Measurements from ENCODE around the gene SRCIN1.
"Not testable (repeated sequence)": the region's sequence is repeated elsewhere in the genome, so short reads cannot be mapped to it uniquely, and the experiment has no call there.

Gene SRCIN1

DNA sequence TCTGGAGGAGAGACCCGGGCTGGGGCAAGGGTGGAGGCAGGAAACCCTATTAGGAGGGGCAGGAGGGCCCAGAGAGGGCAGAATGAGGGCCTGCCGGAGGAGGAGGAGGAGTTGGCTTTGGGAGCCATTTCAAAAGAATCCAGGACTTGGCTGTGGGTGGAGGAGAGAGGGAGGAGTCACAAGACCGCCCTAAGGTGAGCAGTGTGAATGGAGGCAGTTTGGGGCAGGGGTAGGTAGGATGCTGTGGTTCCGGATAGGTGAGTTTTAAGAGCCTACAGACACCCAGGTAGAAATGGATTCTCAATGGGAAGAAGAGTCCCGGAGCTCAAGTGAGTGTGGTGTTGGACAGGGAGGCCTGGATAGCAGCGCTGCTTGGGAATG is 97.2 kb downstream of the SRCIN1 start:
- H3K4me3 ChIP-seq (replicated peaks in 1 of 2; ENCODE audit: low read depth in 2 of 2, low read length in 2 of 2) = no peak overlapping the region
- TF ChIP-seq, protein P1, sequence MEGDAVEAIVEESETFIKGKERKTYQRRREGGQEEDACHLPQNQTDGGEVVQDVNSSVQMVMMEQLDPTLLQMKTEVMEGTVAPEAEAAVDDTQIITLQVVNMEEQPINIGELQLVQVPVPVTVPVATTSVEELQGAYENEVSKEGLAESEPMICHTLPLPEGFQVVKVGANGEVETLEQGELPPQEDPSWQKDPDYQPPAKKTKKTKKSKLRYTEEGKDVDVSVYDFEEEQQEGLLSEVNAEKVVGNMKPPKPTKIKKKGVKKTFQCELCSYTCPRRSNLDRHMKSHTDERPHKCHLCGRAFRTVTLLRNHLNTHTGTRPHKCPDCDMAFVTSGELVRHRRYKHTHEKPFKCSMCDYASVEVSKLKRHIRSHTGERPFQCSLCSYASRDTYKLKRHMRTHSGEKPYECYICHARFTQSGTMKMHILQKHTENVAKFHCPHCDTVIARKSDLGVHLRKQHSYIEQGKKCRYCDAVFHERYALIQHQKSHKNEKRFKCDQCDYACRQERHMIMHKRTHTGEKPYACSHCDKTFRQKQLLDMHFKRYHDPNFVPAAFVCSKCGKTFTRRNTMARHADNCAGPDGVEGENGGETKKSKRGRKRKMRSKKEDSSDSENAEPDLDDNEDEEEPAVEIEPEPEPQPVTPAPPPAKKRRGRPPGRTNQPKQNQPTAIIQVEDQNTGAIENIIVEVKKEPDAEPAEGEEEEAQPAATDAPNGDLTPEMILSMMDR (IDR thresholded peaks at IDR 0.05; ENCODE audit: low read depth, low read length) = no peak
- peak; percentile 5 to 15 for DNase-seq (ENCODE audit: low read depth in 2 of 2)

DNA sequence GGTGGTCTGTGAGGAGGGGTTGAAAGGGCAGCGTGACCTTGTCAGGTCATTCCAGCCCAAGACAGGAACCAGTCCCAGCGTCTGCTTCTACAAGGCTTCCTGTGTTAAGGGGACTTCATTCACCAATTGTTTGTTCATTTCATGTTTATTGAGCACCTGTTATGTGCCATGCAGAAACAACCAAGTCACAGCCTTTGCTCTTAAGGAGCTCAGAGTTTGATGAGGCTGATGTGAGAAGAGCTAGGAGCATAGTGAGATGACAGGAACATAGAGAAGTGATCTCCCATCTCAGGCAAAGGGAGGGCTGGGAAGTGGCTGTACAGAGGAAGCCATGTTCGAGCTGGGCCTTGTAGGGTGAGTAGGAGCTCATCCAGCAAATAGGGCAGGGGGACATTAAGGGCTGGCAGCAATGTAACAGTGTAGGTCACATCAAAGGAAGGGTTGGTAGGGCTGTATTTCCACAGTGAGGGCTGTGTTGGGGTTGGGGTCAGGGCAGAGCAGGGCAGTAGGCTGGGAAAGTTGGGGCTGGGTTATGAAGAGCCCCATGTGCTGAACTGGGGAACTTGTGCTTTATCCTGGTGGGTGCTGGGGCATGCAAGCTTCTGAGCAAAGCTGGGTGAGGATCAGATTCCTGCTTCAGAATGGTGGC is 97.7 kb downstream of the SRCIN1 start:
- TF ChIP-seq, protein P1 (IDR thresholded peaks at IDR 0.05; ENCODE audit: low read depth, low read length) = no peak
- DNase-seq (ENCODE audit: low read depth in 2 of 2) = peak in 1 of 2 donors; percentile 7
- no peak overlapping the region for H3K4me3 ChIP-seq (replicated peaks in 1 of 2; ENCODE audit: low read depth in 2 of 2, low read length in 2 of 2)

DNA sequence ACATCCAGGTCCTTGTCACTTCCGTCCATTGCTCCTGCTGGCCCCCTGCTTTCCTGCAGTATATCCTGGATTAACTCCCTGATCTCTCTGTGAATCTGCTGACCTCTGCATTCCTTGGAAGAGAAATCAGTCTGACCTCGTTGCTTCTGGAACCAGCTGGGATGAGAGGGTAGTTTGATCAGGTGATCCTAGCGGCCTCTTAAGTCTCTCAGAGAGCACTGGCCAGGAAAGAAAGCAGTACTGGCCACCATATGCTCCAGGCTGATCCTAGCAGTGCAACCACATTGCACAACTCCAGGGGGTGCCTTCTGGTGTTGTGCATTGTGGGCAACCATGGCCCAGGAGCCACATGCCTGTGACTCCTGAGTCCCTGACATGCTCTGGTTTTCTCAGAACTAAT is 98.3 kb downstream of the SRCIN1 start:
- TF ChIP-seq, protein P1 (IDR thresholded peaks at IDR 0.05; ENCODE audit: low read depth, low read length) = no peak
- peak; percentile 8 to 10 for DNase-seq (ENCODE audit: low read depth in 2 of 2)
- H3K4me3 ChIP-seq (replicated peaks in 1 of 2; ENCODE audit: low read depth in 2 of 2, low read length in 2 of 2) = no peak overlapping the region

DNA sequence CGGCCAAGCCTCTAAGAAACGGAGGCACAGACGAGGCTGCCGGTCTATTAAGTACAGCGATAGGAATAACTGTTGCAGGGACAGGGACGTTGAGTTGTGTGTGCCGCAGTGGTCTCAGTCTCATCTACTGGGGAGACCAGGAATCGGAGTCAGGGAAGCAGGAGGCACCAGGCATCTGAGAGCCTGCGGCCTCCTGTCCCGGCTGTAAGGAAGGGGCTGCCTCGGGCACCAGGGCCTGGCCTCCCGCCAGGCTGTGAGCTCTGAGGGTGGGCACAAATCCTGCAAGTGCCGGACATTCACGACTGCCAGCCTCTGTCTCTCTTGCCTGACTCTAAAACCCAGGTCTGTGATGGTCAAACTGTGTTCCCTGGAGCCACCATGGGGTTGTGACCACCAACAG is 101.5 kb downstream of the SRCIN1 start:
- TF ChIP-seq, protein P1 (IDR thresholded peaks at IDR 0.05; ENCODE audit: low read depth, low read length) = no peak
- H3K4me3 ChIP-seq (replicated peaks in 1 of 2; ENCODE audit: low read depth in 2 of 2, low read length in 2 of 2) = no peak overlapping the region

DNA sequence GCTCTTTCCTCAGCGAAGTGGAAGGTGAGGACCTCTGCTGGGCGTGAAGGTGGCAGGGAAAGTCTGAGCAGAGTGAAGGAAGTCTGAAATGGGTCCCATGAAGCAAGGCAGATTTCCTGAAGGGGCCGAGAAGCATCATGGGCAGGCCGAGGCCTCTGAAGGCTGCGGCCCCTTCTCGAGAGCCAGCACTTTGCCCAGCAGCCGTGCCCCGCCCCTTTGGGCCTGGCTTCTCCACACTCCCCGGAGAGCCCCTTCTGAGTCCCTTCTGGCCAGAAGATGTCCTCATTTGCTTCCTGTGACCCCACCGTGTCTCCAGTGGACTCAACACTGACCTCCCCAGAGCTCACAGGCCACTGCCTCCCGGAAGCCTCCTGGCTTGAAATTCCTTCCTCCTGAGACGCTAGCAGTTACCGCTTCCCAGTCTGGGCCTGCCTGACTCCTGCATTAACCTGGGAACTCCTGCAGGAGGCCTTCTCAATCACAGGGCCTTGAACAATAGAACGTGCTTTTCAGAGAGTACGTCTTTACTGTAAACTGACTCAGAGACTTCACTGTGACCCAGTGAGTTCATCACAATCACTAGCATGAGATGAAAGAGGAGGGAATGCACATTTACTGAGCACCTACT is 102.4 kb downstream of the SRCIN1 start:
- H3K4me3 ChIP-seq (replicated peaks in 1 of 2; ENCODE audit: low read depth in 2 of 2, low read length in 2 of 2); DNase-seq (ENCODE audit: low read depth in 2 of 2): not testable (repeated sequence)

More for the DNA sequence above, 101.5 kb downstream of the SRCIN1 start:
- DNase-seq (ENCODE audit: low read depth in 2 of 2) = no peak

DNA sequence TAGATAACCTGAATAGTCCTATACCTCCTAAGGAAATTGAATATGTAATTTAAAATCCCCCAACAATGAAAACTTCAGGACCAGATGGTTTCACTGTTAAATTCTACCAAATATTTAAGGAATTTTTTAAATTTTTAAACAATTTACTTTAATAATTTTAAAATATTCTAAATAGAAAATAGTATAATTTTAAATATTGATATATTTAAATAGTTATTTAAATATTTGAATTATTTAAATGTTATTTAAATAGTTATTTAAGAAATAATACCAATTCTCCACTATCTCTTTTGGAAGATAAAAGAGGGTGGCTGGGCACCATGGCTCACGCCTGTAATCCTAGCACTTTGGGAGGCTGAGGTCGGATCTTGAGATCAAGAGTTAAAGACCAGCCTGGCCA is 104.0 kb downstream of the SRCIN1 start:
- not testable (repeated sequence) for DNase-seq (ENCODE audit: low read depth in 2 of 2); H3K4me3 ChIP-seq (replicated peaks in 1 of 2; ENCODE audit: low read depth in 2 of 2, low read length in 2 of 2)

DNA sequence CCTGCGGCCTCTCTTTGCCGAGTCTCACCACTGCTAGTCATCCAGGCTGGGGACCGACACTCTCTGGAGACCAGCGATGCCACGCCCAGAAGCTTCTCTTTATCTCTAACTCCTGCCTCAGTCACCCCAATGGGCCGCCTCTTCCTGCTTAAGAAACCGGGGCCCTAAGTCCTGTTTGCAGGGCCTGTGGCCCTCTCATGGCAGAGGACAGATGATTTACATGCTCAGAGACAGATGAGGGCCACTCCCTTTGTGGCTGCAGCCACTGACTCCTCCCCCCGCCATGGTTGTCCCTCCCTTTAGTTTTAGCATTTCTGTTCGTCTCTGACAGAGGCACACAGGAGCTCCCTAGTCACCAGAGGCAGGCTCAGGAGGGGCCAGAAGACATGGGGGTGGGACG is 106.5 kb downstream of the SRCIN1 start:
- DNase-seq (ENCODE audit: low read depth in 2 of 2); H3K4me3 ChIP-seq (replicated peaks in 1 of 2; ENCODE audit: low read depth in 2 of 2, low read length in 2 of 2): not testable (repeated sequence)

DNA sequence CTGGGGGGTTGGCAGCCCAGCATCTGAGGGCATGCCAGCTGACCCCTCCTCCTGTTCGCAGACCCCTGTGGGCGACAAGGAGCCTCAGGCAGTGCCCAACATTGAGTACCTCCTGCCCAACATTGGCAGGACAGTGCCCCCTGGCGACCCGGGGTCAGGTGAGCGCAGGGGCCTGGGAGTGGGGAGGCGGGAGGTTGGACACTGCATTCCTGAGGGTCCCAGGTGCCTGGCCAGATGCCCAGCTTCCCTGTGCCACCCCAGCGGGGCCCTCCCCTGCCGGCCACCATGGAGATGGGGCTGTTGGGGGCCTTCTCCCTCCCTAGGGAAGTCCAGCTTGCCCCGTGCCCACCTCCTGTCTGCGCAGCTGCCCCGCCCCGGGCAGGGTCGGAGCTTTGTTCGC is 107.4 kb downstream of the SRCIN1 start:
- no peak for DNase-seq (ENCODE audit: low read depth in 2 of 2)
- H3K4me3 ChIP-seq (replicated peaks in 1 of 2; ENCODE audit: low read depth in 2 of 2, low read length in 2 of 2) = no peak overlapping the region
- TF ChIP-seq, protein P1 (IDR thresholded peaks at IDR 0.05; ENCODE audit: low read depth, low read length) = no peak

DNA sequence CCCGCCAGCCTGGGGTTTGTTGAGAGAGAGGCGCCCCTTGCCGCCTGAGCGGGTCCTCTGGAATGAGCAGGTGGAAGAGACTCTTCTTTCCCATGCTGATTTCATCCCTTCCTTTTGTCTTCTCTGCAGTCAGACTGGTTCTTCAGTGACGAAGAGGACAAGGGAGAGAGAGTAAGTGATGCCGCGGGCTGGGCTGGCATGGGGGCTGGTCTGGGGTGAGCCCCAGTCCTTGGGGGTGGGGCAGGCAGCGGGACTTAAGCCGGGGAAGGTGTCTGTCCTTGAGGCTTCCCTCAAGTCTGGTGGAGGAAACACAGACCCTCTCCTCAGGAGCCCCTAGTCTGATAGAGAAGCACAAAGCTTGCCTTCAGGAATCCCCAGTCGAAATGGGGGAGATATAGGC is 108.1 kb downstream of the SRCIN1 start:
- not testable (repeated sequence) for DNase-seq (ENCODE audit: low read depth in 2 of 2); H3K4me3 ChIP-seq (replicated peaks in 1 of 2; ENCODE audit: low read depth in 2 of 2, low read length in 2 of 2)

DNA sequence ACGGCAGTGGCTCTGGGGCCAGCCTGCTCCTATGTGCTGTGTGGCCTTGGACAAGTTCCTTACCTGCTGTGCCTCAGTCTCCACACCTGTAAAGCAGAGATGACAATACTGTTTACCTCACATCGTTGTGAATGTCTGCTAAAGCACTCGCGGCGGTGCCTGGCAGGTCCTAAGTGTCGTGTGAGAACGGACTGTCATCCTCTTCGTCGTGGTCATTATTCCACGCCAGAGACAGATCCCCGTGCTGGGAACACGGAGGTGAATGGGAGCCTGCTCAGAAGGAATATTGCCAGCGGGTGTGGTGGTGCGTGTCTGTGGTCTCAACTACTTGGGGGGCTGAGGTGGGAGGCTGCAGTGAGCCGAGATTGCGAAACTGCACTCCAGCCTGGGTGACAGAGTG is 111.6 kb downstream of the SRCIN1 start:
- not testable (repeated sequence) for DNase-seq (ENCODE audit: low read depth in 2 of 2); H3K4me3 ChIP-seq (replicated peaks in 1 of 2; ENCODE audit: low read depth in 2 of 2, low read length in 2 of 2)
